ENCODE measurements around the gene TMEM131.

DNA sequence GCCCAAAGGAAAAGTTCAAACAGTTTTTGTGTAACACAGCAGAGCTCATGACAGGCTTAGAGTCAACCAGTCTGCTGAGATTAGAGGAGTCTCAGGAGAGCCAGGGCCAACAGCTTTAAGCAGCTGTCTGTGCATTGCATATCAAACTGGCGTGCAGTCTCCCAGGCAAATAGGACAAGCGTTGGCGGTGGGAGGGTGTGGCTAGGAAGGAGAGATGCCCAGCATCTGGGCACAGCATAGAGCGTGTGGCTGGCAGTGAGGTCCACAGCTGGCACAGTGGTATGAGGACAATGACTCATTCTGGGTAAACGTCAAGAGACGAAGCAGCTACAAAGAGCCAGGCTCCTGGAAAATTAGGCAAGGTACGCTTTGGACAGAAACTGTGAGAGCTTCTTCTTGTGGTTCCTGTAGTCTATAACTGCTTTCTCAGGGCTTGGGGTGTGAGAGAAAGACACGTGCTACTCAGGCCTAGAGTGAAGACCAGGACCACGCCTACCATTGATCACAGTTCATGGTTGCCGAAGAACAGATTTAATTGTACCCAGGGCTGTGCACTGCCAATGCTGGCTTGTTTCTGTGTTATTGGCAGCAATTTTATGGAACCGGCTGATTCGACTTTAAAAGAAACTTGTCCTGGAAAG, 267.5 kb downstream of the TMEM131 start:
- TF ChIP-seq, protein P1, sequence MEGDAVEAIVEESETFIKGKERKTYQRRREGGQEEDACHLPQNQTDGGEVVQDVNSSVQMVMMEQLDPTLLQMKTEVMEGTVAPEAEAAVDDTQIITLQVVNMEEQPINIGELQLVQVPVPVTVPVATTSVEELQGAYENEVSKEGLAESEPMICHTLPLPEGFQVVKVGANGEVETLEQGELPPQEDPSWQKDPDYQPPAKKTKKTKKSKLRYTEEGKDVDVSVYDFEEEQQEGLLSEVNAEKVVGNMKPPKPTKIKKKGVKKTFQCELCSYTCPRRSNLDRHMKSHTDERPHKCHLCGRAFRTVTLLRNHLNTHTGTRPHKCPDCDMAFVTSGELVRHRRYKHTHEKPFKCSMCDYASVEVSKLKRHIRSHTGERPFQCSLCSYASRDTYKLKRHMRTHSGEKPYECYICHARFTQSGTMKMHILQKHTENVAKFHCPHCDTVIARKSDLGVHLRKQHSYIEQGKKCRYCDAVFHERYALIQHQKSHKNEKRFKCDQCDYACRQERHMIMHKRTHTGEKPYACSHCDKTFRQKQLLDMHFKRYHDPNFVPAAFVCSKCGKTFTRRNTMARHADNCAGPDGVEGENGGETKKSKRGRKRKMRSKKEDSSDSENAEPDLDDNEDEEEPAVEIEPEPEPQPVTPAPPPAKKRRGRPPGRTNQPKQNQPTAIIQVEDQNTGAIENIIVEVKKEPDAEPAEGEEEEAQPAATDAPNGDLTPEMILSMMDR (conservative IDR thresholded peaks at IDR 0.05): no peak
- TF ChIP-seq EZH2 (IDR thresholded peaks at IDR 0.05; ENCODE audit: low read depth): no peak

Measured in PC-9 (cell line).